HG03095 (cell line): ENCODE data around the gene EPHB2.

ENCODE experiments used
- ATAC-seq: cut with Tn5 transposase; IDR thresholded peaks from one replicate; pipeline ENCODE4 v1.9.1; 2021; ENCODE audit warnings: moderate library complexity; ENCODE audit not compliant: unreplicated experiment

Gene EPHB2

DNA sequence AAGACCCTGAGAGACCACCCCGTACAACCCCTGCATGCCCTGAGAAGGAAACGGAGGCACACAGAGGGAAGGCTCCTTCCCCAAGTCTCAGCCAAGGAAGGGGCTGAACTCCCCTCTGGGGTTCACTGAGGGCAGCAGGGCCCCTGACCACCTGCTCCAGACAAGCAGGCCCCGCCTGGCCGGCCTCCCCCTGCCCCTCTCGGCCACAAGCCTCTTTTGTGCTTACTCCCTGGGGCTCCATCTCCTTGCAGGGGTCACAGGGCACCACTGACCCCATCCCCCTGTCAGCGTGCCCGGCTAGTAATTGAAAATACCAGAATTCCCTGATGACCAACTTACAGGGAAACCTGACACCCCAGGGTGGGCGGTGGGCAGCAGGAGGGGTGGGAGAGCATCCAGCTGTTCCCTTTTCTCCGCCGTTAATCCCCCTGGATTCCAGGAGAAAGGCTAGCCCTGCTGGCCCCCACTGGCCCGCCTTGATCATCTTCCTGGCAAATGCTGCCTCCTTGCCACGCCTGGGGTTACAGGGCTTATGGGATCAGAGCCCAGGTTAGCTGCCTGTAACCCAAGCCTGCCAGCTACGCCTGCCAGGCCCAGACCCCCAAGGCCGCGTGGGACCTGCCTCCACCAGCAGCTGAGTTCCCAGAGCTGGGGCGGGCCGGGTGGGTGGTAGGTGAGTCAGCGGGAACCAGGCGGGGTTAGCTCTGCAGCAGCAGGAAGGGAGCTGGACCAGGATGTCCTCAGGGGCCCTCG lies 165.9 kb downstream of the EPHB2 start:
- ATAC-seq = no peak

- no peak for ATAC-seq
These were observed 166.7 kb downstream of the EPHB2 start for GRCh38 chr1:22877112-22877915.

GRCh38 chr1:22877980-22878379 lies 167.3 kb downstream of the EPHB2 start:
- ATAC-seq = no peak

GRCh38 chr1:22878626-22879025 lies 168.0 kb downstream of the EPHB2 start:
- ATAC-seq = no peak

DNA sequence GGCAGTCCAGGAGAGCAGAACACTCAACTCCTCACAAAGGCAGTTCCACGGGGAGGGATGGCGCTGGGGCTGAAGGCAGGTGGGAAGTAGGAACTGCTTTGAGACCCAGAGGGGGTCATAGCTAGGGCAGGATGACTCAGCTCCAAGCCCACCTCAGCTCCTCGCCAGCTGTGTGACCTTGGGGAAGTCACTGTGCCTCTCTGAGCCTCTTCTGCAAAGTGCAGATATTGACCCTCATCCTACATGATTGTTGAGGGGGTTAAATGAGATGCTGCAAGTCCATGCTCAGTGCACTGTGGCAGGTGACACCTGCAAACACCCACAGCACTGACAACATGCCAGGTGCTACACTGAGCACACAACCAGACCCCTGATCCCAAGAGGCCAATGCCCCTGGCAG lies 168.8 kb downstream of the EPHB2 start:
- no peak for ATAC-seq

DNA sequence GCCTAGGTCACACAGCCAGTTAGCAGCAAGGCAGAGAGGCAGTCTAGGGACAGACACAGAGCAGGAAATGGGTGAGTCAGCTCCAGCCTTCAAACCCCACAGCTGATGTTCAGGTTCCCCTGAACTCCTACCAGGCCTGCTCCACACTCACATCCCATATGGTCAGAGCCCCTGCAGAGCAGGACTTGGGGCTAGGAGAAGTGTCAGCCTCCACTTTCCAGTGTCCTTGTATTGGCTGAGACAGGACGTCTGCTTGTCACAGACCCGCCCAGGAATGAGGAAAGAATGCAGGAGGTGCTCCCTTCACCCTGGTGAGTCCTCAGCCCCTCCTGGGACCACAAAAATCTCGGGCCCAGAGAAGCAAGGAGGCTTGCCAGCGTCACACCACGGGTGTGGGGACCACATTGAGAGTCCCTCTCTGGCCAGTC lies 169.5 kb downstream of the EPHB2 start:
- ATAC-seq = no peak

DNA sequence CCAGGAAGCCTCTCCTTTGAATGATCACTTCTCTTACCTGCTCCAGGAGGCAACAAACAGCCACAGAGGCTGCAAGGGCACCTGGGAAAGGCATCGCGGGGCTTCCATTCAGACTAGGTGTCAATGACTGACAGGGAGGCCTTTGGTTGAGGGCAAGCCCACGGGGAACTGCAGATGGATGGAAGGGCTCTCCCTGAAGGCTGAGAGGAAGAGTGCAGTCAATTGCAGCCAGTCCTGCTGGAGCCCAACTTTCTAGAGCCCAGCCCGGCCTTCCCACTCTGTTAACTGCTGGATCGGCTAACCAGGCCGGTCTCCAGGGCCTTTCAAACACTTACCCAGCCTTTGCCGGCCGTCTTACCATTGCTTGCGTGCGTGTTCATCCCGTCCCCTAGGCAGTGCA lies 172.8 kb downstream of the EPHB2 start:
- no peak for ATAC-seq

DNA sequence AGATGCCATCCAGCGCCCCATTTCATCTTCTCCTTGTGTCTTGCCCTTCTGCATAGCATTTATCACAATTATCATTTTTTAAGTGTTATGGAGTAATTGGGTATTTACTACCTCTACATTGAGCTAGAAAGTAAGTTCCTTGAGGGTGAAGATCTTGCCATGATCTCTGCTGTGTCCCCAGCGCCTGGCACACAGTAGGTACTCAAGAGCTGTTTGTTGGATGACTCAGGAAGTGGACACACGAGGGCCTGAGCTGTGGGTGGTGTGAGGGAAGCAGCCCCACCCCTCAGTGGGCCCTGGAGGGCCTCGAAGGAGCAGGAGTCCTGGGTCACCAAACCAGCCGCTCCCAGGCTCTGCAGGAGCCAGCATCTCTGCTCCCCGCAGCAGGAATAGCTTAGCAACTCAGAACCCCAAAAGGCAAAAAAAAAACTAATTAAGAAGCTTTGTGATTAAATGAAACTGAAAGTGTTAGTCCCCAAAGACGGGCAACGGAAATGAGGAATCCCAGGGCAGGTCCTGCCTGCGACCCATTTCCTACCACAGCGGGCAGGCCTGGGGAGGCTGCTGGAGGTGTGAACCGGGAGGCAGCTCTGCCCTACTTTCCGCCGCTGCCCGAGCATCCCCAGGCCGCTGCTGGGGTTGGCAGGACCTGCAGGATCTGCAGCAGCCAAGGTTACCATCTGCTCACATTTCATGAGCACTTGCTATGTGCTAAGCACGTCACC lies 174.3 kb downstream of the EPHB2 start:
- ATAC-seq = no peak

- ATAC-seq = no peak
These were observed 175.6 kb downstream of the EPHB2 start for GRCh38 chr1:22886211-22886610.

DNA sequence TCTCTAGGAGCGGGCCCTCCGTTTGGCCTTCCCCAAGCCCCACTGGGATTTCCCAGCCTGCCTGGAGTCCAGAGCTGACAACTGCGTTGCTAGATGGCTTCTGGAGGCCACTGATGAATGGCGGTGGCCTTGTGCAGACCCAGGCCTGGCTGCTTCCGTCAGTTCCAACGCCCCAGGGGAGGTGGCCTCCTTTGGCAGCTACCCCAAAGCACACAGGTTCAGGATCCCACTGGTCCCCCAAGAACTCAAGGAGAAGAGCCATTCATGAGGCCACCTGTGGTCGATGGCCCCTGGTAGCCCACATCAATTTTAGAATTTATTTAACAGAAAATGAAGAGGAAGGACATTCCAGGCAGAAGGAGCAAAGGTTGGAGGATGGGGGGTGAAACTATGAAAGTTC lies 176.9 kb downstream of the EPHB2 start:
- ATAC-seq = no peak

DNA sequence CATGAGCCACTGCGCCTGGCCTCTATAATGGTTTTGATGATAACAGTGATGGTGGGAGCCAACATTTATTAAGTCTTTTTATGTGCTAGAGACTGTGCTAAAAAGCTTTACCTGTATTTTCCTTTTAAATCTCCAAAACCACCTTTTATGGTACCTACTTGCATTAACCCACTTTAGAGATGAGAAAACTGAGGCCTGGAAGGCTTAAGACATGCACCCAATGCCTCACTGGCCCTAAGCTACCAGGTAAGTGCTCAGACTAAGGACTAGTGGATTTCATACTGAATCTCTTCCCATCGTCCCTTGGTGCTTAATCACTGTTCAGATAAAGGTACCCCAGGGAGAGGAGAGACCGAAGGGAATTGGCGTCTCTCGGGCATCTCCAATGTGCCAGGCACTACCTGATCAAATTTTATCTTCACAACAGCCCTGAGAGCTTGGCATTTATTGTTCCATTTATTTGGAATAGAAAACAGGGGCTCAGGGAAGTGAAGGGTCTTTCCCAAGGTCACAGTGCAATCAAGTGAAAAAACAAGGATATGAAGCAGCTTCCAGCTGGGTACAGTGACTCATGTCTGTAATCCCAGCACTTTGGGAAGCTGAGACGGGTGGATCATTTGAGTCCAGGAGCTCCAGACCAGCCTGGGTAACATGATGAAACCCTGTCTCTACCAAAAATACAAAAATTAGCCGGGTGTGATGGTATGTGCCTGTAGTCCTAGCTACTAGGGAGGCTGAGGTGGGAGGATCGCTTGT lies 177.9 kb downstream of the EPHB2 start:
- ATAC-seq = no peak

GRCh38 chr1:22889213-22889827 lies 178.7 kb downstream of the EPHB2 start:
- ATAC-seq = no peak

GRCh38 chr1:22892789-22893188 lies 182.2 kb downstream of the EPHB2 start:
- ATAC-seq = no peak

DNA sequence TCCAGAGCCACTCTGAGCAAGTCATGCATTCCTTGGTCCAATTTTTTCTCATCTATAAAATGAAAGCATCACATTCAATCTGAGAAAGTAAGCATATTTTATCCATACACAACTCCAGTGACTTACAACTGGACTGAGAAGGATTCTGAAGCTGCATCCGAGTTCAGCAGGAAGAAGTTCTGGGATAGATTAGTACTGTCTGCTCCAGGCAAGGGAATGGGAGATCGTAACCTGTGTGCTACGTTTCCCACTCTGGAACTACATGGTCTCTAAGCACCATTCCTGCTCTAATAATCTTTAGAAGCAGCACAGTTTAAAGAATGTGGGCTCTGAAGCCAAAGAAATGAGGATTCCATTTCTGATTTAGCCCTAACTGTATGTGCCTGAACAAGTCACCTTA lies 182.7 kb downstream of the EPHB2 start:
- ATAC-seq = no peak

GRCh38 chr1:22895357-22895756 lies 184.7 kb downstream of the EPHB2 start:
- no peak for ATAC-seq

DNA sequence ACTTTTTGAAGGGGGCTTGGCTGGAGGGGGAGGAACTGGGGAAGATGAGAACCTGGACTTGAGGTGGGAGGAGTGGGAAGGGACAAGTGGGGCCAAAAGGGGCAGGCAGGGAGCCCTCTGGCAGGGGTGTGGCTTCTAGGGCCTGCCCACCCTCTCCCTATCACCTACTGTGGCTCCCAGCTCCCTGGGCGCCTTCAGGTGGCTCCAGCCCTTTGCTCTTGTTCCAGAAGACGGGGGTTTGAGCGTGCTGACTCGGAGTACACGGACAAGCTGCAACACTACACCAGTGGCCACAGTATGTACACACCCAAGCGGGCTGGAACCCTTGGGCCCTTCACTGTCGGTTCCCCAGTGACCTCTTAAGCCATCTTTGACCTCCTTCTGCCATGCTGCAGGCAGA lies 185.5 kb downstream of the EPHB2 start:
- no peak for ATAC-seq

DNA sequence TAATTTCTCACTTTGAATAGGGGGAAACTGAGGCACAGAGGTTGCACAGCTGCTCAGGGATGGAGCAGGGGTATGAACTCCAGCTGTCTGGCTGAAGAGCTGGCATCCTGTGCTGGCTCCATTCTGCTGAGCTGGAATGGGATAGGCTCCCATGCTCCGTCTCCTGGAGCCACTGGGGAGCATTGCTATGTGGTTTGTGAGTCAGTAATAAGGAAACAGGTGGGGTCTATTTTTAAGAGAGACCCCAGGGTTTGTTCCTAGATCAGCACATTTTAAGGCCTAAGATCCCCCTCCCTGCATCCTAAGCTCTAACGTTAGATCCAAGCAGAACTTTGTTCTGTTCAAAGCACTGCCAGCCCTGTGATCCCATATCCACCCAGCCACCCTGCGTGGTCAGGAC lies 189.8 kb downstream of the EPHB2 start:
- ATAC-seq = no peak

GRCh38 chr1:22903113-22903512 lies 192.5 kb downstream of the EPHB2 start:
- ATAC-seq = no peak

- ATAC-seq = no peak
These were observed 196.3 kb downstream of the EPHB2 start for GRCh38 chr1:22906968-22907367.

DNA sequence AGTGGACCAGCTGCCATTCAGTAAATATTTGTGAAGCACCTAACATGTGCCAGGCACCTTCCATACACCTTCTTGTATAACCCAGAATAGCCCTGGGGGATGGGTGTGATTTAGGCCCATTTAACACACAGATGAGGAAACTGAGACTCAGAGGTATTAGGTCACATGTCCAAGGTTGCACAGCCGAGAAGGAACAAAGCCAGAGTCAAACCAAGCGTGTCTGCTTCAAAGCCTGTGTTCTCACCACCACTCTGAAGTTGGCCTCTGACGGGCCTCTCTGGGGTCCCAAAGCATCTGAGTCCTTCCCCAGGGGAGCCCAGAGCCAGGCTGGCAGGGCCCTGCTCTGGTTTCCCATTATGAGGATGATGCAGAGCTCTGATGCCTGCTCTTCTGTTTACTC lies 196.9 kb downstream of the EPHB2 start:
- ATAC-seq = no peak
